ENCODE measurements around the gene FAM171A1. TPM values are rescaled to one million over a fixed set of nuclear protein-coding genes. Genes with fewer than 3 reads are reported as not detected.
A peak's percentile ranks its signal among the peaks of the same experiment; 100 is the strongest.

The FAM171A1 gene
- polyA plus RNA-seq, 1 of the 3 experiments (the other 2 are of a cell fraction) = 26.3 TPM

DNA sequence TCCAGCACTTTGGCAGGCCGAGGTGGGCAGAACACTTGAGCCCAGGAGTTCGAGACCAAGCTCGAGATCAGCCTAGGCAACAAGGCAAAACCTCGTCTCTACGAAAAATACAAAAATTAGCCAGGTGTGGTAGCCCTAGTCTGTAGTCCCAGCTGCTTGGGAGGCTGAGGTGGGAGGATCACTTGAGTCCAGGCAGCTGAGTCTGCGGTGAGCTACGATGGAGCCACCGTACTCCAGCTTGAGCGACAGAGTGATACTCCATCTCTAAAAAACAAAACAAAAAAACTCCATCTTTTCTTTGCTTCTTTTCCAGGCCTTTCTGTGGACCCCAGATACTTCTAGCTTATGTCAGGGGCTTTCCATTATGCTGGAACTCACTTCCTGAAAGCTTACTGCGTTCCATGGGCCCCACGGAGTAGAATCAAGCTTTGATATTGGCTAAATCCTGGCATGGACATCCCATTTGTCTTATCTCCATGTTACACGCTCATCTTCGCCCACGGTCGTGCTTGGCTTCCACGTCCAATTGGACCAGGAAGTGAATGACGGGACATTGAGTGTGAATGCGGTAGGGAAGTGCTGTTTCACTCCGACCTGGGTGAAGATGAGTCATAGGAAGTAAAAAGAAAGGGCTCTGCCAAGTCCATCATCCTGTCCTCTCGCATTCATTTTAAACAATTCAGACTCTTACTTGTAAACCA, 45.7 kb downstream of the FAM171A1 start (continued):
- no peak for TF ChIP-seq SIN3A (IDR thresholded peaks at IDR 0.05; ENCODE audit: borderline replicate concordance, low read depth, low read length)
- TF ChIP-seq TCF12 (IDR thresholded peaks at IDR 0.05) = peak; percentile 73
- no peak for TF ChIP-seq CHD2 (IDR thresholded peaks at IDR 0.05; ENCODE audit: low read length, partially characterized antibody)
- TF ChIP-seq MXI1 (IDR thresholded peaks at IDR 0.05; ENCODE audit: low read depth, low read length) = no peak
- peak in 1 of 2 experiments; percentile 53; a peak in 1 of 4 replicates for TF ChIP-seq EP300 (IDR thresholded peaks at IDR 0.05; ENCODE audit: borderline replicate concordance in 1 of 2, low read depth in 1 of 2, low read length in 1 of 2)
- TF ChIP-seq RFX5 (IDR thresholded peaks at IDR 0.05; ENCODE audit: low read length) = no peak
- TF ChIP-seq ZBTB33 (IDR thresholded peaks at IDR 0.05; ENCODE audit: borderline replicate concordance, low read depth) = no peak
- TF ChIP-seq USF2 (IDR thresholded peaks at IDR 0.05; ENCODE audit: borderline replicate concordance, low read depth, low read length) = no peak
- no peak for TF ChIP-seq GATA2 (CRISPR knock-in tag; IDR thresholded peaks at IDR 0.05)
- no peak for TF ChIP-seq FOXM1 (IDR thresholded peaks at IDR 0.05; ENCODE audit: low read depth)
- TF ChIP-seq JUND (IDR thresholded peaks at IDR 0.05) = peak; percentile 69
- no peak for TF ChIP-seq RAD21 (IDR thresholded peaks at IDR 0.05; ENCODE audit: low read length)
- no peak for TF ChIP-seq GABPA (IDR thresholded peaks at IDR 0.05; ENCODE audit: low read depth)
- peak; percentile 79 for TF ChIP-seq NFIC (IDR thresholded peaks at IDR 0.05; ENCODE audit: borderline replicate concordance)
- 0 out of 2 replicates have a peak, but pooled peaks have one; percentile 45 for TF ChIP-seq MAX (IDR thresholded peaks at IDR 0.05; ENCODE audit: low read depth)
- no peak for TF ChIP-seq NRF1 (IDR thresholded peaks at IDR 0.05; ENCODE audit: low read depth, low read length)
- TF ChIP-seq YY1 (IDR thresholded peaks at IDR 0.05; ENCODE audit: low read depth) = no peak
- no peak for TF ChIP-seq MEF2A (IDR thresholded peaks at IDR 0.05; ENCODE audit: borderline replicate concordance, low read depth)
- TF ChIP-seq, protein P1, sequence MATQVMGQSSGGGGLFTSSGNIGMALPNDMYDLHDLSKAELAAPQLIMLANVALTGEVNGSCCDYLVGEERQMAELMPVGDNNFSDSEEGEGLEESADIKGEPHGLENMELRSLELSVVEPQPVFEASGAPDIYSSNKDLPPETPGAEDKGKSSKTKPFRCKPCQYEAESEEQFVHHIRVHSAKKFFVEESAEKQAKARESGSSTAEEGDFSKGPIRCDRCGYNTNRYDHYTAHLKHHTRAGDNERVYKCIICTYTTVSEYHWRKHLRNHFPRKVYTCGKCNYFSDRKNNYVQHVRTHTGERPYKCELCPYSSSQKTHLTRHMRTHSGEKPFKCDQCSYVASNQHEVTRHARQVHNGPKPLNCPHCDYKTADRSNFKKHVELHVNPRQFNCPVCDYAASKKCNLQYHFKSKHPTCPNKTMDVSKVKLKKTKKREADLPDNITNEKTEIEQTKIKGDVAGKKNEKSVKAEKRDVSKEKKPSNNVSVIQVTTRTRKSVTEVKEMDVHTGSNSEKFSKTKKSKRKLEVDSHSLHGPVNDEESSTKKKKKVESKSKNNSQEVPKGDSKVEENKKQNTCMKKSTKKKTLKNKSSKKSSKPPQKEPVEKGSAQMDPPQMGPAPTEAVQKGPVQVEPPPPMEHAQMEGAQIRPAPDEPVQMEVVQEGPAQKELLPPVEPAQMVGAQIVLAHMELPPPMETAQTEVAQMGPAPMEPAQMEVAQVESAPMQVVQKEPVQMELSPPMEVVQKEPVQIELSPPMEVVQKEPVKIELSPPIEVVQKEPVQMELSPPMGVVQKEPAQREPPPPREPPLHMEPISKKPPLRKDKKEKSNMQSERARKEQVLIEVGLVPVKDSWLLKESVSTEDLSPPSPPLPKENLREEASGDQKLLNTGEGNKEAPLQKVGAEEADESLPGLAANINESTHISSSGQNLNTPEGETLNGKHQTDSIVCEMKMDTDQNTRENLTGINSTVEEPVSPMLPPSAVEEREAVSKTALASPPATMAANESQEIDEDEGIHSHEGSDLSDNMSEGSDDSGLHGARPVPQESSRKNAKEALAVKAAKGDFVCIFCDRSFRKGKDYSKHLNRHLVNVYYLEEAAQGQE (IDR thresholded peaks at IDR 0.05; ENCODE audit: low read depth, low read length) = no peak
- TF ChIP-seq EZH2phosphoT487 (IDR thresholded peaks at IDR 0.05; ENCODE audit: borderline replicate concordance, low read depth) = no peak
- no peak for TF ChIP-seq RCOR1 (IDR thresholded peaks at IDR 0.05; ENCODE audit: low read length)
- TF ChIP-seq, protein P2, sequence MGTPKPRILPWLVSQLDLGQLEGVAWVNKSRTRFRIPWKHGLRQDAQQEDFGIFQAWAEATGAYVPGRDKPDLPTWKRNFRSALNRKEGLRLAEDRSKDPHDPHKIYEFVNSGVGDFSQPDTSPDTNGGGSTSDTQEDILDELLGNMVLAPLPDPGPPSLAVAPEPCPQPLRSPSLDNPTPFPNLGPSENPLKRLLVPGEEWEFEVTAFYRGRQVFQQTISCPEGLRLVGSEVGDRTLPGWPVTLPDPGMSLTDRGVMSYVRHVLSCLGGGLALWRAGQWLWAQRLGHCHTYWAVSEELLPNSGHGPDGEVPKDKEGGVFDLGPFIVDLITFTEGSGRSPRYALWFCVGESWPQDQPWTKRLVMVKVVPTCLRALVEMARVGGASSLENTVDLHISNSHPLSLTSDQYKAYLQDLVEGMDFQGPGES (IDR thresholded peaks at IDR 0.05; ENCODE audit: low read depth, low read length) = no peak
